ENCODE measurements around the gene TMTC2. TPM values are rescaled to one million over a fixed set of nuclear protein-coding genes. Genes with fewer than 3 reads are reported as not detected.

TMTC2 gene
- total and polyA plus RNA-seq, 10 of the 15 experiments (the other 5 are each of a cell fraction or from before 2014, with no cell fraction given), result 0.14 to 9.7 (median 1.2) TPM

- Histone ChIP-seq H2AFZ (ENCODE audit: control insufficient read depth, low read depth, low read length) (no peak overlapping the region), H3K36me3 (ENCODE audit: control insufficient read depth in 2 of 2, insufficient read depth in 2 of 2, low read length in 1 of 2) (no peaks in the 10 kb centered on the region), H4K20me1 (ENCODE audit: control insufficient read depth, insufficient read depth) (no peaks in the 10 kb centered on the region), H3K9ac (ENCODE audit: control insufficient read depth, insufficient read depth, low read length) (no peak overlapping the region), H3K9me3 (replicated peaks; ENCODE audit: control insufficient read depth, insufficient read depth, low read length) (no peaks in the 10 kb centered on the region), H3K4me1 (ENCODE audit: control insufficient read depth, insufficient read depth, low read length) (no peaks in the 10 kb centered on the region), H3K4me3 (no peak overlapping the region), H3K27ac (ENCODE audit: control insufficient read depth, insufficient read depth) (no peak overlapping the region), H3K79me2 (ENCODE audit: control insufficient read depth, insufficient read depth, low read length) (no peaks in the 10 kb centered on the region), H3K4me2 (ENCODE audit: control insufficient read depth, insufficient read depth) (no peak overlapping the region), H3K27me3 (replicated peaks in 1 of 2; ENCODE audit: control insufficient read depth in 2 of 2, insufficient read depth in 2 of 2, low read length in 1 of 2) (no peaks in the 10 kb centered on the region)
- no peak for ATAC-seq
- SMC1A ChIA-PET (ENCODE audit: uncharacterized antibody, unreplicated experiment), result interaction anchor here (0.8 kb wide), 1 partner anchor 177 kb away, joined by 3 read pairs; no protein-coding TSS in a partner anchor
- in situ Hi-C loops (cut with MboI), result no loop called here
- FAIRE-seq, result no peak
- WGBS (ENCODE audit: insufficient coverage, insufficient replicate concordance, low lambda C conversion rate, missing lambda C conversion rate), result 95% methylated on average over 6 of the region's 6 CpGs
- CTCF ChIA-PET, result no interaction called here
- RAD21 ChIA-PET (ENCODE audit: unreplicated experiment), result no interaction called here
- no peak for DNase-seq (ENCODE audit: low read depth, low spot score)
- intact Hi-C loops (cut with micrococcal nuclease; ENCODE audit: unreplicated experiment), result no loop called here
- no peak for TF ChIP-seq ZNF592 (IDR thresholded peaks at IDR 0.05)
- no peak for TF ChIP-seq ETV6 (conservative IDR thresholded peaks at IDR 0.05 in 1 of 2, IDR thresholded peaks at IDR 0.05 in 1 of 2; ENCODE audit: borderline replicate concordance in 1 of 2, low read depth in 1 of 2)
- no peak for TF ChIP-seq USF1 (IDR thresholded peaks at IDR 0.05; ENCODE audit: borderline replicate concordance, extremely low read length, insufficient read depth, low read depth, low read length)
- TF ChIP-seq HSF1 (IDR thresholded peaks at IDR 0.05; ENCODE audit: low read depth, low read length), result no peak
- TF ChIP-seq LARP7 (IDR thresholded peaks at IDR 0.05), result no peak
- no peak for TF ChIP-seq IKZF1 (conservative IDR thresholded peaks at IDR 0.05)
- TF ChIP-seq ZNF24 (IDR thresholded peaks at IDR 0.05), result no peak
- TF ChIP-seq IRF3 (IDR thresholded peaks at IDR 0.05), result no peak
- POLR2A ChIA-PET, result interaction anchor here (0.6 kb wide), 1 partner anchor 11 kb away, joined by 3 read pairs; no protein-coding TSS in a partner anchor
- BruUV-seq (replicated peaks), result no TSS peak
Observed at GRCh38 chr12:82867762-82868500, 181.2 kb downstream of the TMTC2 start.

Data from GM12878 (cell line).